GM23338 (cell line): ENCODE measurements around the gene MIER3.

ENCODE experiments used
- CTCF ChIP-seq, 2 experiments: fragments of 200-600 bp in 1 of 2; sonication (generic) in 1 of 2; conservative IDR thresholded peaks; 2 replicates each; pipeline versions ENCODE4 v1.5.1 to v1.6.1; 2016 to 2017; ENCODE audit warnings: antibody characterized with exemption in 2 of 2, low read depth in 2 of 2, mild to moderate bottlenecking in 2 of 2, moderate library complexity in 1 of 2
- EZH2 ChIP-seq: fragments of 200-600 bp; sonication (generic); IDR thresholded peaks from one replicate; pipeline ENCODE4 v1.8.0; 2017; ENCODE audit warnings: antibody characterized with exemption, mild to moderate bottlenecking, low read depth; ENCODE audit not compliant: unreplicated experiment
- EZH2phosphoT487 ChIP-seq: fragments of 200-600 bp; sonication (generic); IDR thresholded peaks from one replicate; pipeline ENCODE4 v1.8.1; 2018; ENCODE audit warnings: antibody characterized with exemption; ENCODE audit not compliant: unreplicated experiment
- NANOG ChIP-seq: IDR thresholded peaks from 2 replicates; pipeline ENCODE4 v1.6.1; 2016; ENCODE audit warnings: antibody characterized with exemption, borderline replicate concordance
- POLR2AphosphoS5 ChIP-seq: IDR thresholded peaks from 2 replicates; pipeline ENCODE4 v1.6.1; 2016; ENCODE audit warnings: antibody characterized with exemption, low read depth
- TF ChIP-seq, protein P1 (sequence below): IDR thresholded peaks from one replicate; pipeline ENCODE4 v1.6.1; 2018; ENCODE audit warnings: antibody characterized with exemption; ENCODE audit not compliant: unreplicated experiment

DNA sequence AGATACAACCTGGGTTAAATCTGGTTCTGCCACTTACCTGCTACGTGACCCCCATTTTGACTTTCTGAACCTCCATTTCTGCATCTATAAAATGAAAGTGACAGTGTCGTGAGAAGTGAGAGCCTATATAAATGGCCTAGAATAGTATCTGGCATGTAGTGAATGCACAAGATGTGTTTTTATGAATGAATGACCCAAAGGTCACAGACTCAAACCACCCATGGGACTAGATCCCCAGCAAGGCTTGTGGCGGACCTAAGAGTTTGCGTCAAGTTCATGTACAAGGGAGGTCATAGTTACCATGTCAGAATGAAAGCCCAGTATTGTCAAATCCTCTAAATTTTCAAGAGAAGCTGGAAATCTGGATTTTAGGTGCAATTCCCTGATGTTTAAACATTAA is 53.7 kb downstream of the MIER3 start:
- TF ChIP-seq POLR2AphosphoS5 (no peak), CTCF (conservative IDR thresholded peaks at IDR 0.05; ENCODE audit: low read depth in 2 of 2) (no peak), EZH2 (no peak), EZH2phosphoT487 (no peak), NANOG (no peak)
- TF ChIP-seq, protein P1, sequence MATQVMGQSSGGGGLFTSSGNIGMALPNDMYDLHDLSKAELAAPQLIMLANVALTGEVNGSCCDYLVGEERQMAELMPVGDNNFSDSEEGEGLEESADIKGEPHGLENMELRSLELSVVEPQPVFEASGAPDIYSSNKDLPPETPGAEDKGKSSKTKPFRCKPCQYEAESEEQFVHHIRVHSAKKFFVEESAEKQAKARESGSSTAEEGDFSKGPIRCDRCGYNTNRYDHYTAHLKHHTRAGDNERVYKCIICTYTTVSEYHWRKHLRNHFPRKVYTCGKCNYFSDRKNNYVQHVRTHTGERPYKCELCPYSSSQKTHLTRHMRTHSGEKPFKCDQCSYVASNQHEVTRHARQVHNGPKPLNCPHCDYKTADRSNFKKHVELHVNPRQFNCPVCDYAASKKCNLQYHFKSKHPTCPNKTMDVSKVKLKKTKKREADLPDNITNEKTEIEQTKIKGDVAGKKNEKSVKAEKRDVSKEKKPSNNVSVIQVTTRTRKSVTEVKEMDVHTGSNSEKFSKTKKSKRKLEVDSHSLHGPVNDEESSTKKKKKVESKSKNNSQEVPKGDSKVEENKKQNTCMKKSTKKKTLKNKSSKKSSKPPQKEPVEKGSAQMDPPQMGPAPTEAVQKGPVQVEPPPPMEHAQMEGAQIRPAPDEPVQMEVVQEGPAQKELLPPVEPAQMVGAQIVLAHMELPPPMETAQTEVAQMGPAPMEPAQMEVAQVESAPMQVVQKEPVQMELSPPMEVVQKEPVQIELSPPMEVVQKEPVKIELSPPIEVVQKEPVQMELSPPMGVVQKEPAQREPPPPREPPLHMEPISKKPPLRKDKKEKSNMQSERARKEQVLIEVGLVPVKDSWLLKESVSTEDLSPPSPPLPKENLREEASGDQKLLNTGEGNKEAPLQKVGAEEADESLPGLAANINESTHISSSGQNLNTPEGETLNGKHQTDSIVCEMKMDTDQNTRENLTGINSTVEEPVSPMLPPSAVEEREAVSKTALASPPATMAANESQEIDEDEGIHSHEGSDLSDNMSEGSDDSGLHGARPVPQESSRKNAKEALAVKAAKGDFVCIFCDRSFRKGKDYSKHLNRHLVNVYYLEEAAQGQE = no peak
